ENCODE data around the gene CD2.

The CD2 gene

GRCh38 chr1:116777831-116778830 lies 23.9 kb downstream of the CD2 start:
- no peak for DNase-seq (ENCODE audit: low read depth)

DNA sequence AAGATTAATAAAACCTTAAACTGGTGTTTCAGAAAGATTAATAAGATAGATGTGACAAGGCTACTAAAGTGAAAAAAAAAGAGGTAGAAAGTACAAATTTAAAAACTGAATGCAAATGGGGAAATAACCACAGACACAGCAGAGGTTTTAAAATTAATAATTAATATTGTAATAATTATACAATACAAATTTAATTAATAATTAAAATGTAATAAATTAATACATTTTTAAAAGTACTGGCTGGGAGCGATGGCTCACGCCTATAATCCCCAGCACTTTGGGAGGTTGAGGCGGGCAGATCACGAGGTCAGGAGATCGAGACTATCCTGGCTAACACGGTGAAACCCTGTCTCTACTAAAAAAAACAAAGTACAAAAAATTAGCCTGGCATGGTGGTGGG lies 26.8 kb downstream of the CD2 start:
- DNase-seq (ENCODE audit: low read depth) = no peak

DNA sequence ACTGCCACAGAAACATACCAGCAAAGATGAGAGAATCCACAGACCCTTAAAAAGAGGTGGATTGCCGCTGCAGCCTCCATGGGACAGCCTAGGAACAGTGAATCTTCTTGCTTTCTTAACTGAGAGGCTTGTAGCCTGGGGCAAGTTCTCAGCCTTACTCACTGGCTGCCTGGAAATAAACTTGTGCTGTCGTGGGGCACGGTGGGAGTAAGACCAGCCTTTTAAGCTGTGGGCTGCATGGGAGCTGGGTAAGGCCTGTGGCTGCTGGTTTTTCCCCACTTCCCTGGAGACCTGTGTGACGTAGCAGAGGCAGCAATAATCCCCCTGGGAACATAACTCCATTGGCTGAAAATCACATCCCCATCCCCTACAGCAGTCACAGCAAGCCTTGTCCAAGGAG lies 30.8 kb downstream of the CD2 start:
- DNase-seq (ENCODE audit: low read depth) = no peak

DNA sequence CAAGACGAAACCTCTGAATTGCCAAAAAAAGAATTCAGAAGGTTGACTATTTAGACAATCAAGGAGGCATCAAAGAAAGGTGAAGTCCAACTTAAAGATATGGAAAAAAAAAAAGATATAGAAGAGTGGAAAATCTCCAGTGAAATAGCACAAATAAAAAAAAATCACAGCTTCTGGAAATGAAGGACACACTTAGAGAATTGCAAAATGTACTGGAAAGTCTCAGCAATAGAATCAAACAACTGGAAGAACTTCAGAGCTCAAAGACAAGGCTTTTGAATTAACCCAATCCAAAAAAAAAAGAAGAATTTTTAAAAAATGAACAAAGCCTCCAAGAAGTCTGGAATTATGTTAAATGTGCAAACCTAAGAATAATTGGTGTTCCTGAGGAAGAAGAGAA lies 31.8 kb downstream of the CD2 start:
- no peak for DNase-seq (ENCODE audit: low read depth)

GRCh38 chr1:116791727-116792126 lies 37.5 kb downstream of the CD2 start:
- no peak for DNase-seq (ENCODE audit: low read depth)

- no peak for DNase-seq (ENCODE audit: low read depth)
Measured at GRCh38 chr1:116793357-116793935, 39.2 kb downstream of the CD2 start.

DNA sequence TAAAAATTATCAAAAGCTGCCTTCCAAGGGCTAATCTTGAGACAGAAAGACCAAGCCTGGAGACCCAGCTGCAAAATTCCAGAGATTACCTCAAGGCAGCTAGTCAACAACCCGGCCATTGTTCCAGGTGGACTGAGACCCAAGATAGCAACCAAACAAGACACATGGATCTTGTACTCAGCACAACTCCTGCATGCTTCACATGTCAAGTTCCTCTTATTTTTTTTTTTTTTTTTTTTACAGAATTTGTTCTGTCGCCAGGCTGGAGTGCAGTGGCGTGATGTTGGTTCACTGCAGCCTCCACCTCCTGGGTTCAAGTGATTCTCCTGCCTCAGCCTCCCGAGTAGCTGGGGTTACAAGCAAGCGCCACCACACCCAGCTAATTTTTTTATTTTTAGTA lies 40.1 kb downstream of the CD2 start:
- no peak for DNase-seq (ENCODE audit: low read depth)

DNA sequence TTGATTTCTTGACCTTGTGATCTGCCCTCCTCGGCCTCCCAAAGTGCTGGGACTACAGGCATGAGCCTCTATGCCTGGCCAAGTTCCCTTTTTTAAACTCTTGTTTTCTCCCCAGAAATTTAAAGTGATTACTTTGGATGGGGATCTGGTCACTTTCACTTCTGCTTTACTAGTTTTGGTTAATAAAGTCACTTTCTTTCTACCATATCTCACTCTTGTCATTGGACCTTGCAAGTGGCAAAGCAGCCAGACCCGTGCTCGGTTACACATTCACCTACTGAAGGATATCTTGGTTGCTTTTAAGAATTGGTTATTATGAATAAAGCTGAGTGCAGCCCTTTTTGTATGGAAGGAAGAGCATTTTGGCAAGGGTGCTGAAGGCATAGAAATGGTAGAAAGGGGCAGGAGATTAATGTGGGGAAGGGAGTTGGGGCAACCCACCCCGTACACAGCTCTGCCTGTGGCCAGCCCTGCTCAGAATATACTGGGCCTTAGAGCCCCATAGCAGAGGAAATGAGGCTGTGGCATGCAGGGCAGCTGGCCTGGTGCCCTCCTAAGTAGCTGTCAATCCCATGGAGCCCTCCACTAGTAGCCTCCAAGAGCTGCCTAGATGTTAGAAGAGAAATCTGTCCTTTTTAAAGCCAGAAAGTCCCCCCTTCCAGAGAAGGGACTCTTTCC lies 40.7 kb downstream of the CD2 start:
- DNase-seq (ENCODE audit: low read depth) = no peak

- no peak for DNase-seq (ENCODE audit: low read depth)
Measured at GRCh38 chr1:116795482-116795829, 41.2 kb downstream of the CD2 start.

- DNase-seq (ENCODE audit: low read depth) = no peak
Measured at GRCh38 chr1:116804736-116805135, 50.5 kb downstream of the CD2 start.

GRCh38 chr1:116805398-116805797 lies 51.2 kb downstream of the CD2 start:
- DNase-seq (ENCODE audit: low read depth) = no peak

DNA sequence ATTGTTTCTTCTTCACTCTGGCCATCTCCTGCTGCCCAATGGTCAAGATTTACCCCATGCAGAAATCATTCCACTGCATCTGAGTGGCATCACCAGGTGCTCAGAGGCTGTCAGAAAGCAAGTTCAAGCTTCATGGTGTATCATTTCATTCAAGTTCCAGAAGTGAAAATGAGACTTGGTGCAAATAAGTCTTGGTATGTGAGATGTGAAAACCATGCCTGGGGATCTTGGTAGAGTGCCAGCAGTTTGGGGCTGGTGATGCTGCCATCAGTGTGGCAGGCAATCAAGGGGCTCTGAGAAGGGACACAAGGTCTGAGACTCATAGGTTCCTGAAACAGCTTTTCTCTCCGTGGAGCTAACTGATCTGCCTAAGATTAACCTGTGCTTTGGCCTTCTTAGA lies 52.0 kb downstream of the CD2 start:
- DNase-seq (ENCODE audit: low read depth) = peak; percentile 31

DNA sequence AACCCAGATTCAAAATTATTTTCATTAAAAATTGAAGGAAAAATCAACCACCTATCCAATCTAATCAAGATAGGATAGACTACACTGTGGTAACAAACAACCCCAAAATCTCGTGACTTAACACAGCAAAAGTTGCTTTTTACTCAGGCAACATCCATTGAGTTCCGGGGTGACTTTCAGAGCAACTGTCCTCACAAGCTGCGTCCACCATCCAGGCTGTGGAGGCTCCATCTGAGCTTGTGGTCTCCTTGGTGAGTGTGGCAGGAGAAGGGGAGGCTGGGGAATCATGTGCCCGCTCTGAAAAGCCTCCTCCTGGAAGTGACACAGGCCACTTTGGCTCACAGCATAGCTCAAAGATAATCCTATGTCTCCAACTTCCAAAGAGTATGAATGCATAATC lies 52.4 kb downstream of the CD2 start:
- DNase-seq (ENCODE audit: low read depth) = no peak

DNA sequence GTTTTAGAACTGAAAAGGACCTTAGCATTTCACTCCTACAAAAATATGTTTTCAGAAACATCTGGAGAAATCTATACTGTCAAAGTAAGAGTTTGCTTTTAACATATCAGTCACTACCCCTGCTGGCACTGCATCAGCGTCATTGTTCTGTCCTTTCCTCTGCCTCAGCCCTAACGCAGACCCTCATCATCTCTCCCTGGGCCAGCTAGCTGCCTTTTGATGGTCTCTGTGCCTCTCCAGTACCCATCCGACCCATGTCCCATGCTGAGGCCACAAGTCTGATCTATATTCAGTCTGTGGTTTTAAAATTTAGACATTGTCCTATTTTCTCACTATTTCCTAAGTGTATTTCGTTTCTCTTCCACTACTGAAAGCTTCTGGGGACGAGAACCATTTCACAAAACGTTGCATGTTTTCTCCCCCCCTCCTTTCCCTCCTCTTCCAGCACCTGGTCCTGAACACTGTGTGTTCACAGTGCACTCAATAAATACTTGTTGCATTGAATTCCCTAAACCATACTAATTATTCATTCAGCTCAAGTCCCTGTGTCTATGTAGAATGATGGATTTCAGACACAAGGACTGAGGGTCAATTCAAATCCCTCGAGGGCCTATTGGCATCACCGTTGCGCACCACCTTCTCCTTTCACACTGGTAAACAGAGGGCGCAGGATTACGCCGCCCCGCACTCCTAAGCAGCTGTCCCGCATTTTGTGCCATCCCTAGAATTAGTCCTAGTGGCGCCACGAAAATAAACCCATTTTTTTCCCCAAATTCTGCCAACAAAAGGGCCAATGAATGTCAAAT lies 53.4 kb downstream of the CD2 start:
- DNase-seq (ENCODE audit: low read depth) = no peak

GRCh38 chr1:116808200-116808847 lies 54.1 kb downstream of the CD2 start:
- DNase-seq (ENCODE audit: low read depth) = no peak

GRCh38 chr1:116808848-116809508 lies 54.7 kb downstream of the CD2 start:
- no peak for DNase-seq (ENCODE audit: low read depth)

- no peak for DNase-seq (ENCODE audit: low read depth)
Measured at GRCh38 chr1:116811321-116811720, 57.1 kb downstream of the CD2 start.

GRCh38 chr1:116814926-116815723 lies 60.9 kb downstream of the CD2 start:
- DNase-seq (ENCODE audit: low read depth) = no peak

DNA sequence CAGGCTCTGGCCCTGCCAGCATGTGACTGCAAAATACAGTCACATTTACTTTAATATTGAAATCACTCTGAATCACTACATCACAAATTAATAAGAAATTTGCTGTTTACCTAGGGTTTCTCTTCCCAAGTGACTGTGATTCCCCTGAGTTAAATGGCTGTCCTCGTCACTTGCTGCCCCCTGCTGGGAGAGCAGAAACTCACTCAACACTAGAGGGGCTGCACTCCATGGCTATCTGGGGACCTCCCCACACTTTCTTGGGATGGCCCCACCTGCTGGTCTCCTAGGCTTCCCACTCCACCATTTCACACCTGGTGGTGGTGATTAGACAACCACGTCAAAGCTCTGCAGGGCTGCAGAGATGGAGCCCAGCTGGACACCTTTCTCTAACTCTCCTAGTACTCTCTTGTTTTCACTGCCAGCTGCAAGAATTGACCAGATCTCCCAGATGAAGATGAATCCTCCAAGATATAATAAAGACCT lies 63.4 kb downstream of the CD2 start:
- peak; percentile 63 for DNase-seq (ENCODE audit: low read depth)

Data from T follicular helper cell (primary cell).